ENCODE data around the gene EDNRA. TPM values are rescaled to one million over a fixed set of nuclear protein-coding genes. Genes with fewer than 3 reads are reported as not detected.

EDNRA gene
- total and polyA plus RNA-seq, 4 donors, result 15.2 to 50.6 (median 27.2) TPM

DNA sequence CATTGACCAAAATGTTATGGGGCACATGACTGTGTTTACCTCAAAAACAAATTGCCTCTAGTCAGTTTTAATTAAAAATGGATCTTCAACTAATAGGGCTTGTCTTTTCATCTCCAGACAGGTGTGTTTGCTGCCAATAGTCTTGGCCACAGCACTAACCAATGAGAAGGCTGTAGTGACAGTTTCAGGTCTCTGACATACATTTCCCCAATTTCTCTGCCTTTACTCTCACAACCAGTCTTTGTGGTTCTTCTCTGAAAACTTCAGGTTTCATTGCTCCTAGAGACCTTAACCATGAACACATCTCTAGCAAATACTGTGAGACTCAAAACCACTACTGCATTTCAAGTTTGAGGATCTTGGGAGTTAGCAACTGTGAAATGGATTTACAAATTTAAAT is 3.5 kb upstream of the EDNRA start:
- Histone ChIP-seq H3K36me3 (ENCODE audit: control insufficient read depth, insufficient read depth, low read length) (no peaks in the 10 kb centered on the region), H3K9me3 (ENCODE audit: control insufficient read depth, insufficient read depth, low read length) (no peaks in the 10 kb centered on the region), H3K4me3 (ENCODE audit: low read depth, low read length) (no peak overlapping the region), H3K27ac (ENCODE audit: low read depth, low read length) (no peak overlapping the region), H3K4me1 (ENCODE audit: control insufficient read depth, insufficient read depth, low read length) (peaks cover 9% of the 10 kb centered on the region), H3K27me3 (ENCODE audit: control insufficient read depth, insufficient read depth, low read length) (peaks cover 6% of the 10 kb centered on the region)
- no peak for DNase-seq (ENCODE audit: low read depth in 4 of 6, low spot score in 6 of 6)

DNA sequence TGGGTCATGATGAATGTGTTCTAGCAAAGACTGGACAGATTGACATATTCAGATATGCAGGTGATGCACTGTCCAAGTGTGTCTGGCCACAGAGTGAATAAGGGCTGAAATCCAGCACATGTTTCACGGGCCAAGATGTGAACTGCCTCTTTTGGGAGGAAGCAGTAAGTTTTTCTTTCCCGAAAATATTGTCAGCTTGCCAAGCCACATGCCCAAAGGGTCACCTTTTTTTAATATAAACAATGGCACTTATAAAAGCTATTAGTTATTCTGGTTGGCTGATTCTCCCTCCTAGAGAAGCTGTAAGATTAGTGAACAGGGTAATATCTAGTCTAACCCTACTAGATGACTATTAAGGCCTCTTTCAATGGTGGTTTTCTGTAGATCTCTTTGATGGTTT is 1.5 kb upstream of the EDNRA start:
- WGBS (ENCODE audit: insufficient coverage), result 20% methylated on average over 1 of the region's 2 CpGs
- no peaks in the 10 kb centered on the region for H3K36me3 ChIP-seq (ENCODE audit: control insufficient read depth, insufficient read depth, low read length)
- peaks cover 9% of the 10 kb centered on the region for H3K4me1 ChIP-seq (ENCODE audit: control insufficient read depth, insufficient read depth, low read length)
- no peak overlapping the region for H3K4me3 ChIP-seq (ENCODE audit: low read depth, low read length)
- H3K27me3 ChIP-seq (ENCODE audit: control insufficient read depth, insufficient read depth, low read length), result peaks cover 8% of the 10 kb centered on the region
- H3K9me3 ChIP-seq (ENCODE audit: control insufficient read depth, insufficient read depth, low read length), result no peaks in the 10 kb centered on the region
- H3K27ac ChIP-seq (ENCODE audit: low read depth, low read length), result no peak overlapping the region
- DNase-seq (ENCODE audit: low read depth in 4 of 6, low spot score in 6 of 6), result no peak

DNA sequence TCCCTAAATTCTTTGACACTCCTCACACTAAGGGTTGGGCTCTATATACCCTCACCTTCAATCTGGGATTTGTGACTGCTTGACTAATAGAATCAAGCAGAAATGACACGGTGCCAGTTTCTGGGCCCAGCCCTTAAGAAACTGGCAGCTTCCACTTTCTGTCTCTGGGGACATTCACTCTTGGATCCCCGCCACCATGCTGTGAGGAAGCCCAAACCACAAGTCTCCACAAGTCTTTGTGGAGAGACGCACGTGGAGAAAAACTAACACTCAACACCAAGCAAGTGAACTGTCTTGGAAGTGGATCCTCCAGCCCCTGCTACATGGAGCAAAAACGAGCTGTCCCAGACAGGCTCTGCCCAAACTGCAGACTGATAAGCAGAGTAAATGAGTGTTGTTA is 1.1 kb upstream of the EDNRA start:
- Histone ChIP-seq H3K27me3 (ENCODE audit: control insufficient read depth, insufficient read depth, low read length) (peaks cover 8% of the 10 kb centered on the region), H3K27ac (ENCODE audit: low read depth, low read length) (no peak overlapping the region), H3K36me3 (ENCODE audit: control insufficient read depth, insufficient read depth, low read length) (no peaks in the 10 kb centered on the region), H3K4me1 (ENCODE audit: control insufficient read depth, insufficient read depth, low read length) (peaks cover 9% of the 10 kb centered on the region), H3K4me3 (ENCODE audit: low read depth, low read length) (no peak overlapping the region), H3K9me3 (ENCODE audit: control insufficient read depth, insufficient read depth, low read length) (no peaks in the 10 kb centered on the region)
- DNase-seq (ENCODE audit: low read depth in 4 of 6, low spot score in 6 of 6), result peak in 1 of 6 donors; percentile 16
- WGBS (ENCODE audit: insufficient coverage), result 68% methylated on average over 4 of the region's 5 CpGs

DNA sequence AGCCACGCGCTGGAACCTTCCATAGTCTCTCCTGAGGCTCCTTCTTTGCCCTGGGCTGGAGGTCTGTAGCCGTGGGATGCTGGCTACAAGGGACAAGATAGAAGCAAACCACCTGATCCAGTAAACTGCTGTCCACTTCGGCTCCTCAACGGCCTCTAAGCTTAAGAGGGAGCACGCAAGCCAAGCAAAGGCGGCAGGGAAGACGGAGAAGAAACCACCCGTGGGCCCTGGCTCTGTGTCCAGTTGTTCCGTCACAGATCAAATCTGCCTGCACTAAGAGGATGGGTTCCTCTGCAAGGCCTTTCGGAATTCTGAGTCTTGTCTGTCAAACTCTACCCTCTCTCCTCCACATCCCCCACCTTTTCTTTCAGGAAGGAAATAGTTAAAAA is 401 bp upstream of the EDNRA start:
- peak overlapping the region; percentile 79 for H3K27ac ChIP-seq (ENCODE audit: low read depth, low read length)
- H3K4me1 ChIP-seq (ENCODE audit: control insufficient read depth, insufficient read depth, low read length), result peaks cover 9% of the 10 kb centered on the region
- no peaks in the 10 kb centered on the region for H3K36me3 ChIP-seq (ENCODE audit: control insufficient read depth, insufficient read depth, low read length)
- peaks cover 8% of the 10 kb centered on the region for H3K27me3 ChIP-seq (ENCODE audit: control insufficient read depth, insufficient read depth, low read length)
- WGBS (ENCODE audit: insufficient coverage), result 69% methylated on average over 11 of the region's 11 CpGs
- no peak for DNase-seq (ENCODE audit: low read depth in 4 of 6, low spot score in 6 of 6)
- H3K4me3 ChIP-seq (ENCODE audit: low read depth, low read length), result peak overlapping the region; percentile 49
- no peaks in the 10 kb centered on the region for H3K9me3 ChIP-seq (ENCODE audit: control insufficient read depth, insufficient read depth, low read length)

DNA sequence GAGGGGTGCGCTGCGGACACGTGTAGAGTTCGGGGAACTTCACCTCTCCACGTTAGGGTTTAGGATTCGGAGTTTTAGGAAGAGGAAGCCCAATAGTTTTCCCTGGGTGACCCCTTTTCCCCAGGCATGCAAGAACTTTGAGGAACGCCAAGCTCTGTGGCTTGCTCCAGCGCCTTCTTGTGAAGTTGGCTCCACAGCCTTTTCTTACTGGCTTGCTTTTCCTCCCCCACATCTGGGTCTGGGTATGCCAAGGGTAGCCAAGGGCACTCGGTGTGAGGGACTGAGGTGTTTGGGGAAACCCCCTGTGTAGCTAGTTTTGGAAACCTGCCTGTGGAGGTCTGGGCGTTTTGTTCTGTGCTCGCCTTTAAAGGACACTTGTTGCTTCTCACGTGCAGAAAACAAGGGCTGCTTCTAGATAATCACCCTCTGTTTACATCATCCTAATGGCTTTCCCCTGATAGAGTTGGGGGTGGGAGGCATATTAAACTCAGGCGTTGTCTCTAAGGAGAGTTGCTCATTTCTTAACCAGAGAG is 746 bp downstream of the EDNRA start:
- Histone ChIP-seq H3K9me3 (ENCODE audit: control insufficient read depth, insufficient read depth, low read length) (no peaks in the 10 kb centered on the region), H3K27ac (ENCODE audit: low read depth, low read length) (peak overlapping the region; percentile 79), H3K4me1 (ENCODE audit: control insufficient read depth, insufficient read depth, low read length) (peaks cover 9% of the 10 kb centered on the region), H3K36me3 (ENCODE audit: control insufficient read depth, insufficient read depth, low read length) (no peaks in the 10 kb centered on the region), H3K27me3 (ENCODE audit: control insufficient read depth, insufficient read depth, low read length) (peaks cover 8% of the 10 kb centered on the region), H3K4me3 (ENCODE audit: low read depth, low read length) (peak overlapping the region; percentile 49)
- 0% methylated on average over 8 of the region's 13 CpGs for WGBS (ENCODE audit: insufficient coverage)
- peak in 2 of 6 donors; percentile 6 to 35 for DNase-seq (ENCODE audit: low read depth in 4 of 6, low spot score in 6 of 6)

DNA sequence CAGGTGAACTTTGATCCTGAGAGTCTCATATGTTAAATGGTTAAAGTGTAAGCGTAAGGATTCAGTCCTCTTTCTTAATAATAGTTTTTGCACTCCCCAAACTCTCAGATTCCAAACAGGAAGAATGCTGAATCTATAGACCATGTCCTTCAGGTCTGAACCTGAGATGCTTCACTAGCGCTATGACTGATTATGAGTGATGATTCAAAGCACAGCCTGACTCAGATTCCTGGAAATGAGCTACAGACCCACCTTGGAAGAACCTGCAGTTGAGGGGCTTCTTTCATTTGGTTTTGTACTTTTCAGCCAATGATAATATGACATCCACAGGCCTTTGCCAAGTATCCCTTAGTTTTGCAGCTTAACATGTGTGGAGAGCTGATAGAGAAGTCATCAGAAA is 1.4 kb downstream of the EDNRA start:
- Histone ChIP-seq H3K36me3 (ENCODE audit: control insufficient read depth, insufficient read depth, low read length) (no peaks in the 10 kb centered on the region), H3K4me3 (ENCODE audit: low read depth, low read length) (peak overlapping the region; percentile 28), H3K27me3 (ENCODE audit: control insufficient read depth, insufficient read depth, low read length) (peaks cover 8% of the 10 kb centered on the region), H3K4me1 (ENCODE audit: control insufficient read depth, insufficient read depth, low read length) (peaks cover 9% of the 10 kb centered on the region), H3K9me3 (ENCODE audit: control insufficient read depth, insufficient read depth, low read length) (no peaks in the 10 kb centered on the region), H3K27ac (ENCODE audit: low read depth, low read length) (peak overlapping the region; percentile 34)
- 100% methylated on average over 1 of the region's 2 CpGs for WGBS (ENCODE audit: insufficient coverage)
- DNase-seq (ENCODE audit: low read depth in 4 of 6, low spot score in 6 of 6), result no peak

DNA sequence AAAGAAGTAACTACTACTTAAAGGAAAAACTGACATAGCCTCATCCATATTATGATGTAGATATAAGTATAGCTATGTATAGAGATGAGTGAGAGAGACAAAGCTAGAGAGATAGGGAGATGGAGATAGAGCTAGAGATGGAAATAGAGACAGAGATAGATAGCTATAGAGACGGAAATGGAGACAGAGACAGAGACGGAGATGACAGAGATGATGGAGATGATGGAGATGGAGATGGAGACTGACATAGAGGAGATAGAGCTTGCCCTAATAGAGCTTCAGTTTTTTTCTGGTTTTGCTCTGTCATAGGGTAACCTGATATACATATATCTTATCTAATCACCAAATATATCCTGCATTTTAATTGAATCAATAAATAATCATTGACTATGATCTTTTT is 4.3 kb downstream of the EDNRA start:
- Histone ChIP-seq H3K27me3 (ENCODE audit: control insufficient read depth, insufficient read depth, low read length) (peaks cover 8% of the 10 kb centered on the region), H3K4me3 (ENCODE audit: low read depth, low read length) (no peak overlapping the region), H3K27ac (ENCODE audit: low read depth, low read length) (no peak overlapping the region), H3K9me3 (ENCODE audit: control insufficient read depth, insufficient read depth, low read length) (no peaks in the 10 kb centered on the region), H3K36me3 (ENCODE audit: control insufficient read depth, insufficient read depth, low read length) (no peaks in the 10 kb centered on the region), H3K4me1 (ENCODE audit: control insufficient read depth, insufficient read depth, low read length) (peaks cover 8% of the 10 kb centered on the region)
- DNase-seq (ENCODE audit: low read depth in 4 of 6, low spot score in 6 of 6), result no peak
- no CpG with 5 or more reads among the region's 2 CpGs for WGBS (ENCODE audit: insufficient coverage)

DNA sequence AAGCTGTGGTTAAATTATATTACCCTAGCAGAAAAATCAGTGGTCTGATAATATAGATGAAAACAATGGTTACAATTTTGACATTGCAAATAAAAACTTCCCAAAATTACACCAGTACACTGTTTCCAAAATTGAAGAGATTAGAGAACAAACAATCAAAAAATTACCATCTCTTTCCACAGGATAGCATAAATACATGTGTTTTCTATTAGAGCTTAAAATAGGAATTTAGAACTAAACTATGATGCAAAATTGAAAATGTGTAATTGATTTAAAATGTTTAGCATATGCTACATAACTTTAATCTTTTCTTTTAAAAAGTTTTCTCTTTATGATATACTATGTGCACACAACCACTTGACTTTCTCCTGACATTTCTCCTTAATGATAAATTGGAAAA is 6.7 kb downstream of the EDNRA start:
- DNase-seq (ENCODE audit: low read depth in 4 of 6, low spot score in 6 of 6), result no peak
- H3K4me3 ChIP-seq (ENCODE audit: low read depth, low read length), result no peak overlapping the region
- H3K36me3 ChIP-seq (ENCODE audit: control insufficient read depth, insufficient read depth, low read length), result no peaks in the 10 kb centered on the region
- no peaks in the 10 kb centered on the region for H3K4me1 ChIP-seq (ENCODE audit: control insufficient read depth, insufficient read depth, low read length)
- no peak overlapping the region for H3K27ac ChIP-seq (ENCODE audit: low read depth, low read length)
- peaks cover 2% of the 10 kb centered on the region for H3K27me3 ChIP-seq (ENCODE audit: control insufficient read depth, insufficient read depth, low read length)
- H3K9me3 ChIP-seq (ENCODE audit: control insufficient read depth, insufficient read depth, low read length), result no peaks in the 10 kb centered on the region

DNA sequence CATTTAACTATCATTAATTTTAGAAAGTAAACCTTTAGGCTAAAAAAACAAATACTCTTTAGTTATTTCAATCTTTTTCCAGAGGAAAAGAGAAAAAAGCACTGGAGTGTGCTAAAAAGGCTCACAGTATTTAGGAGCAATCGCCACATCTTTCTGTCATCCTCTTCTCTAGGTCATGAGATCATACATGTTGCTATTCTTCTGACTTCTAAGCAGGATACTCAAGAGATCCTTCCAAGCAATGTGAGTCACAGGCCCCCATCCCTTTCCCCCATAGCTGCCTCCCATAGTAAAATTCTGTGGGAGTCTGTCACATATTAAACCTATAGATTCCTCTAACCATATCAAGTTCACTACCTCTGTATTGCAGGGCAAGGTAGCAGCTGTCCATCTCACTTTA is 7.7 kb downstream of the EDNRA start:
- H3K27ac ChIP-seq (ENCODE audit: low read depth, low read length), result no peak overlapping the region
- no peak for DNase-seq (ENCODE audit: low read depth in 4 of 6, low spot score in 6 of 6)
- H3K4me1 ChIP-seq (ENCODE audit: control insufficient read depth, insufficient read depth, low read length), result no peaks in the 10 kb centered on the region
- H3K27me3 ChIP-seq (ENCODE audit: control insufficient read depth, insufficient read depth, low read length), result no peaks in the 10 kb centered on the region
- H3K36me3 ChIP-seq (ENCODE audit: control insufficient read depth, insufficient read depth, low read length), result no peaks in the 10 kb centered on the region
- H3K4me3 ChIP-seq (ENCODE audit: low read depth, low read length), result no peak overlapping the region
- no CpG with 5 or more reads among the region's 1 CpG for WGBS (ENCODE audit: insufficient coverage)
- H3K9me3 ChIP-seq (ENCODE audit: control insufficient read depth, insufficient read depth, low read length), result no peaks in the 10 kb centered on the region

DNA sequence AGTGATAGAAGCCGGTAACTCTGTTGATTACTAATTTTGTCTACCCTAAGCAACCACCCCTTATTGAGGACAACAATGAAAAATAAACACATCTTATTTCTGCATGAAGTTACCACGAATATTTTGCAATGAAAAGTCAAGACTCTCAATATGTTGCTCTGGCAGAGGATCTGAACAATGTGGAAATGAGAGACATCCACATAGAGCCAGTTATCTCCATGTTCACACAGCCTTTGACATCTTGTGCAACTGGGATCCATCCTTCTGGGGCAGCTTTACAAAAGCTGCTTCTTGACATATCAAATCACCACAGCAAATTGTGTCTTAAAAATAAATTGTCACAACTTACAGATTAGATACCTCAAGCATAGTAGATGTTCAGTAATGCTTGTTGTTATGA is 10.2 kb downstream of the EDNRA start:
- H3K27ac ChIP-seq (ENCODE audit: low read depth, low read length), result no peak overlapping the region
- no peaks in the 10 kb centered on the region for H3K27me3 ChIP-seq (ENCODE audit: control insufficient read depth, insufficient read depth, low read length)
- WGBS (ENCODE audit: insufficient coverage), result 100% methylated on average over 1 of the region's 2 CpGs
- no peak for DNase-seq (ENCODE audit: low read depth in 4 of 6, low spot score in 6 of 6)
- H3K4me3 ChIP-seq (ENCODE audit: low read depth, low read length), result no peak overlapping the region
- H3K4me1 ChIP-seq (ENCODE audit: control insufficient read depth, insufficient read depth, low read length), result no peaks in the 10 kb centered on the region
- H3K9me3 ChIP-seq (ENCODE audit: control insufficient read depth, insufficient read depth, low read length), result no peaks in the 10 kb centered on the region
- no peaks in the 10 kb centered on the region for H3K36me3 ChIP-seq (ENCODE audit: control insufficient read depth, insufficient read depth, low read length)

All from spinal cord (tissue), 10 donors.